ENCODE measurements around the gene CLCNKA.
"Not testable (repeated sequence)": the region's sequence is repeated elsewhere in the genome, so short reads cannot be mapped to it uniquely, and the experiment has no call there.

Gene CLCNKA

GRCh38 chr1:16018749-16019643, 2.8 kb upstream of the CLCNKA start:
- H3K27ac ChIP-seq (ENCODE audit: poor library complexity, severe bottlenecking), result no peak overlapping the region
- no peak overlapping the region for H3K4me3 ChIP-seq (ENCODE audit: severe bottlenecking)
- peaks cover 3% of the 10 kb centered on the region for H3K9me3 ChIP-seq (ENCODE audit: severe bottlenecking)
- TF ChIP-seq CTCF (IDR thresholded peaks at IDR 0.05; ENCODE audit: poor library complexity, severe bottlenecking), result no peak
- no peaks in the 10 kb centered on the region for H3K36me3 ChIP-seq (ENCODE audit: low read depth)
- DNase-seq (ENCODE audit: low spot score) (no peak), ATAC-seq (ENCODE audit: low read depth) (no peak)
- H3K4me1 ChIP-seq (ENCODE audit: insufficient read depth, poor library complexity, severe bottlenecking), result peaks cover 6% of the 10 kb centered on the region
- no peaks in the 10 kb centered on the region for H3K27me3 ChIP-seq (ENCODE audit: insufficient read depth, poor library complexity, severe bottlenecking)

GRCh38 chr1:16019644-16020277, 2.1 kb upstream of the CLCNKA start:
- no peak for ATAC-seq (ENCODE audit: low read depth)
- no peak for DNase-seq (ENCODE audit: low spot score)
- TF ChIP-seq CTCF (IDR thresholded peaks at IDR 0.05; ENCODE audit: poor library complexity, severe bottlenecking), result no peak
- no peak overlapping the region for H3K4me3 ChIP-seq (ENCODE audit: severe bottlenecking)
- H3K4me1 ChIP-seq (ENCODE audit: insufficient read depth, poor library complexity, severe bottlenecking), result peaks cover 6% of the 10 kb centered on the region
- no peak overlapping the region for H3K27ac ChIP-seq (ENCODE audit: poor library complexity, severe bottlenecking)
- H3K27me3 ChIP-seq (ENCODE audit: insufficient read depth, poor library complexity, severe bottlenecking), result no peaks in the 10 kb centered on the region
- peaks cover 3% of the 10 kb centered on the region for H3K9me3 ChIP-seq (ENCODE audit: severe bottlenecking)
- no peaks in the 10 kb centered on the region for H3K36me3 ChIP-seq (ENCODE audit: low read depth)

GRCh38 chr1:16020325-16020724, 1.5 kb upstream of the CLCNKA start:
- ATAC-seq (ENCODE audit: low read depth) (no peak), DNase-seq (ENCODE audit: low spot score) (no peak)
- Histone ChIP-seq H3K9me3 (ENCODE audit: severe bottlenecking) (peaks cover 3% of the 10 kb centered on the region), H3K36me3 (ENCODE audit: low read depth) (no peaks in the 10 kb centered on the region), H3K4me1 (ENCODE audit: insufficient read depth, poor library complexity, severe bottlenecking) (peaks cover 6% of the 10 kb centered on the region), H3K27me3 (ENCODE audit: insufficient read depth, poor library complexity, severe bottlenecking) (no peaks in the 10 kb centered on the region), H3K27ac (ENCODE audit: poor library complexity, severe bottlenecking) (no peak overlapping the region), H3K4me3 (ENCODE audit: severe bottlenecking) (no peak overlapping the region)
- TF ChIP-seq CTCF (IDR thresholded peaks at IDR 0.05; ENCODE audit: poor library complexity, severe bottlenecking), result no peak

GRCh38 chr1:16020878-16021277, 958 bp upstream of the CLCNKA start:
- not testable (repeated sequence) for H3K27ac ChIP-seq (ENCODE audit: poor library complexity, severe bottlenecking); DNase-seq (ENCODE audit: low spot score); H3K9me3 ChIP-seq (ENCODE audit: severe bottlenecking); H3K4me1 ChIP-seq (ENCODE audit: insufficient read depth, poor library complexity, severe bottlenecking); ATAC-seq (ENCODE audit: low read depth); H3K27me3 ChIP-seq (ENCODE audit: insufficient read depth, poor library complexity, severe bottlenecking); H3K4me3 ChIP-seq (ENCODE audit: severe bottlenecking); H3K36me3 ChIP-seq (ENCODE audit: low read depth)

GRCh38 chr1:16022393-16022792, 557 bp downstream of the CLCNKA start:
- H3K4me1 ChIP-seq (ENCODE audit: insufficient read depth, poor library complexity, severe bottlenecking), result no peaks in the 10 kb centered on the region
- no peak for TF ChIP-seq CTCF (IDR thresholded peaks at IDR 0.05; ENCODE audit: poor library complexity, severe bottlenecking)
- no peaks in the 10 kb centered on the region for H3K27me3 ChIP-seq (ENCODE audit: insufficient read depth, poor library complexity, severe bottlenecking)
- H3K36me3 ChIP-seq (ENCODE audit: low read depth), result no peaks in the 10 kb centered on the region
- H3K27ac ChIP-seq (ENCODE audit: poor library complexity, severe bottlenecking), result no peak overlapping the region
- DNase-seq (ENCODE audit: low spot score), result no peak
- no peak overlapping the region for H3K4me3 ChIP-seq (ENCODE audit: severe bottlenecking)
- no peak for ATAC-seq (ENCODE audit: low read depth)
- peaks cover 3% of the 10 kb centered on the region for H3K9me3 ChIP-seq (ENCODE audit: severe bottlenecking)

All from RWPE2 (cell line).